ENCODE measurements around the gene MARCHF3.
"Not testable (repeated sequence)": the region's sequence is repeated elsewhere in the genome, so short reads cannot be mapped to it uniquely, and the experiment has no call there.

The MARCHF3 gene

GRCh38 chr5:126953640-126954039 is 76.7 kb downstream of the MARCHF3 start:
- CTCF ChIA-PET = no interaction called here
- Mint-ChIP-seq H3K27ac (no peak overlapping the region), H3K4me1 (no peaks in the 10 kb centered on the region), H3K9me3 (no peaks in the 10 kb centered on the region), H3K27me3 (no peaks in the 10 kb centered on the region), H3K36me3 (no peaks in the 10 kb centered on the region), H3K4me3 (no peak overlapping the region)
- no peak for DNase-seq

GRCh38 chr5:126949475-126949874 is 80.9 kb downstream of the MARCHF3 start:
- no peak overlapping the region for H3K4me3 Mint-ChIP-seq
- no peak for DNase-seq
- H3K9me3 Mint-ChIP-seq = no peaks in the 10 kb centered on the region
- CTCF ChIA-PET = no interaction called here
- no peak overlapping the region for H3K27ac Mint-ChIP-seq
- H3K36me3 Mint-ChIP-seq = no peaks in the 10 kb centered on the region
- no peaks in the 10 kb centered on the region for H3K4me1 Mint-ChIP-seq
- no peaks in the 10 kb centered on the region for H3K27me3 Mint-ChIP-seq

GRCh38 chr5:126948453-126948852 is 81.9 kb downstream of the MARCHF3 start:
- no peak for DNase-seq
- H3K36me3 Mint-ChIP-seq = no peaks in the 10 kb centered on the region
- no peaks in the 10 kb centered on the region for H3K4me1 Mint-ChIP-seq
- H3K9me3 Mint-ChIP-seq = no peaks in the 10 kb centered on the region
- no peak overlapping the region for H3K4me3 Mint-ChIP-seq
- CTCF ChIA-PET = no interaction called here
- H3K27ac Mint-ChIP-seq = no peak overlapping the region
- H3K27me3 Mint-ChIP-seq = no peaks in the 10 kb centered on the region

GRCh38 chr5:126948011-126948355 is 82.4 kb downstream of the MARCHF3 start:
- Mint-ChIP-seq H3K9me3 (no peaks in the 10 kb centered on the region), H3K4me1 (no peaks in the 10 kb centered on the region), H3K36me3 (no peaks in the 10 kb centered on the region), H3K27me3 (no peaks in the 10 kb centered on the region), H3K27ac (no peak overlapping the region), H3K4me3 (no peak overlapping the region)
- no peak for DNase-seq
- CTCF ChIA-PET = no interaction called here

GRCh38 chr5:126947146-126948010 is 83.0 kb downstream of the MARCHF3 start:
- Mint-ChIP-seq H3K4me3 (no peak overlapping the region), H3K9me3 (no peaks in the 10 kb centered on the region), H3K27me3 (no peaks in the 10 kb centered on the region), H3K36me3 (no peaks in the 10 kb centered on the region), H3K4me1 (no peaks in the 10 kb centered on the region), H3K27ac (no peak overlapping the region)
- DNase-seq = no peak
- CTCF ChIA-PET = no interaction called here

- H3K9me3 Mint-ChIP-seq, CTCF ChIA-PET, H3K4me3 Mint-ChIP-seq, H3K36me3 Mint-ChIP-seq, H3K4me1 Mint-ChIP-seq, DNase-seq, H3K27ac Mint-ChIP-seq, H3K27me3 Mint-ChIP-seq: not testable (repeated sequence)
Measured at GRCh38 chr5:126942908-126943307, 87.5 kb downstream of the MARCHF3 start.

- Mint-ChIP-seq H3K4me1 (no peaks in the 10 kb centered on the region), H3K27ac (no peak overlapping the region), H3K36me3 (no peaks in the 10 kb centered on the region), H3K27me3 (no peaks in the 10 kb centered on the region), H3K9me3 (no peaks in the 10 kb centered on the region), H3K4me3 (no peak overlapping the region)
- CTCF ChIA-PET = no interaction called here
- DNase-seq = no peak
Measured at GRCh38 chr5:126941403-126941802, 89.0 kb downstream of the MARCHF3 start.

- Mint-ChIP-seq H3K9me3 (no peaks in the 10 kb centered on the region), H3K4me1 (no peaks in the 10 kb centered on the region), H3K27me3 (no peaks in the 10 kb centered on the region), H3K4me3 (no peak overlapping the region), H3K36me3 (no peaks in the 10 kb centered on the region), H3K27ac (no peak overlapping the region)
- DNase-seq = no peak
- CTCF ChIA-PET = interaction anchor here (0.7 kb wide), 1 partner anchor 120 kb away, joined by 5 read pairs; no protein-coding TSS in a partner anchor
Measured at GRCh38 chr5:126939887-126940286, 90.5 kb downstream of the MARCHF3 start.

GRCh38 chr5:126938466-126938865 is 91.9 kb downstream of the MARCHF3 start:
- Mint-ChIP-seq H3K27me3 (no peaks in the 10 kb centered on the region), H3K9me3 (no peaks in the 10 kb centered on the region), H3K4me3 (no peak overlapping the region), H3K4me1 (no peaks in the 10 kb centered on the region), H3K36me3 (no peaks in the 10 kb centered on the region), H3K27ac (no peak overlapping the region)
- CTCF ChIA-PET = interaction anchor here (0.6 kb wide), 2 partner anchors 307 to 437 kb away, joined by 3 read pairs; a partner anchor contains a TSS
- no peak for DNase-seq

- no peak overlapping the region for H3K27ac Mint-ChIP-seq
- CTCF ChIA-PET = interaction anchor here (0.6 kb wide), 1 partner anchor 306 kb away, joined by 3 read pairs; a partner anchor contains a TSS
- DNase-seq = no peak
- no peak overlapping the region for H3K4me3 Mint-ChIP-seq
- no peaks in the 10 kb centered on the region for H3K36me3 Mint-ChIP-seq
- no peaks in the 10 kb centered on the region for H3K27me3 Mint-ChIP-seq
- H3K9me3 Mint-ChIP-seq = no peaks in the 10 kb centered on the region
- no peaks in the 10 kb centered on the region for H3K4me1 Mint-ChIP-seq
Measured at GRCh38 chr5:126937771-126938170, 92.6 kb downstream of the MARCHF3 start.

- no peak overlapping the region for H3K27ac Mint-ChIP-seq
- no peaks in the 10 kb centered on the region for H3K4me1 Mint-ChIP-seq
- H3K9me3 Mint-ChIP-seq = no peaks in the 10 kb centered on the region
- H3K27me3 Mint-ChIP-seq = no peaks in the 10 kb centered on the region
- DNase-seq = no peak
- no peak overlapping the region for H3K4me3 Mint-ChIP-seq
- no peaks in the 10 kb centered on the region for H3K36me3 Mint-ChIP-seq
- CTCF ChIA-PET = no interaction called here
Measured at GRCh38 chr5:126936775-126937418, 93.5 kb downstream of the MARCHF3 start.

- Mint-ChIP-seq H3K4me3 (no peak overlapping the region), H3K9me3 (no peaks in the 10 kb centered on the region), H3K36me3 (no peaks in the 10 kb centered on the region), H3K27me3 (no peaks in the 10 kb centered on the region), H3K27ac (no peak overlapping the region), H3K4me1 (no peaks in the 10 kb centered on the region)
- no peak for DNase-seq
- CTCF ChIA-PET = interaction anchor here (1.3 kb wide), 1 partner anchor 10 kb away, joined by 3 read pairs; no protein-coding TSS in a partner anchor
Measured at GRCh38 chr5:126931963-126932660, 98.2 kb downstream of the MARCHF3 start.

GRCh38 chr5:126928041-126928440 is 102.3 kb downstream of the MARCHF3 start:
- no peaks in the 10 kb centered on the region for H3K27me3 Mint-ChIP-seq
- H3K4me3 Mint-ChIP-seq = no peak overlapping the region
- CTCF ChIA-PET = no interaction called here
- no peak for DNase-seq
- H3K4me1 Mint-ChIP-seq = no peaks in the 10 kb centered on the region
- H3K9me3 Mint-ChIP-seq = no peaks in the 10 kb centered on the region
- no peak overlapping the region for H3K27ac Mint-ChIP-seq
- no peaks in the 10 kb centered on the region for H3K36me3 Mint-ChIP-seq

GRCh38 chr5:126927429-126927828 is 102.9 kb downstream of the MARCHF3 start:
- DNase-seq = no peak
- Mint-ChIP-seq H3K27me3 (no peaks in the 10 kb centered on the region), H3K36me3 (no peaks in the 10 kb centered on the region), H3K27ac (no peak overlapping the region), H3K4me3 (no peak overlapping the region), H3K4me1 (no peaks in the 10 kb centered on the region), H3K9me3 (no peaks in the 10 kb centered on the region)
- CTCF ChIA-PET = no interaction called here

All from activated naive CD4-positive, alpha-beta T cell treated with anti-CD3 and anti-CD28 coated beads, Interleukin-2, amount 10 ng/mL, durations not matched to agents 7 days and 5 days (primary cell).